Activated CD8-positive, alpha-beta memory T cell treated with anti-CD3 and anti-CD28 coated beads, Interleukin-2, amount 50 U/mL, for 1 hour (primary cell): ENCODE results near the gene CYBC1.

Experiments
- DNase-seq: peaks from one replicate; pipeline ENCODE4 v3.0.0-alpha.2; 2020; ENCODE audit errors: extremely low read depth

CYBC1 gene

GRCh38 chr17:82449131-82449882 is 1.2 kb downstream of the CYBC1 start:
- peak; percentile 57 for DNase-seq

DNA sequence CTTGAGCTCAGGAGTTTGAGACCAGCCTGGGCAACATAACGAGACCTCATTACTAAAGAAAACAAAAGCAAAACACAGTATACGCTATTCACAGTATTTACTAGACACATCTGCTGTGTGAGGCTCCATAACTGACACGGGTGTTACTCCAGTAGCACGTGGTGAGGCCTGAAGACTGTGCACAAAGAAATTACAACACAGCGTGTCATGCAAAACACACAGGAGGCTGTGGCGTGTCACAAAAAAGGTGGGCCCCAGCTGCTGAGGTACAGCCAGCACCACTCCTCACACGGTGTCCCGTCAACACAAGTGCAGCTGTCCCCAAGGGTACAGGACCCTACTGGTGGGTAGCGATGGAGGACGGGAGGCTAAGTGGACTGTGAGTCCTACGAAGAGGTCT is 2.7 kb downstream of the CYBC1 start:
- no peak for DNase-seq

GRCh38 chr17:82446649-82447048 is 3.9 kb downstream of the CYBC1 start:
- no peak for DNase-seq

GRCh38 chr17:82446124-82446523 is 4.4 kb downstream of the CYBC1 start:
- no peak for DNase-seq

DNA sequence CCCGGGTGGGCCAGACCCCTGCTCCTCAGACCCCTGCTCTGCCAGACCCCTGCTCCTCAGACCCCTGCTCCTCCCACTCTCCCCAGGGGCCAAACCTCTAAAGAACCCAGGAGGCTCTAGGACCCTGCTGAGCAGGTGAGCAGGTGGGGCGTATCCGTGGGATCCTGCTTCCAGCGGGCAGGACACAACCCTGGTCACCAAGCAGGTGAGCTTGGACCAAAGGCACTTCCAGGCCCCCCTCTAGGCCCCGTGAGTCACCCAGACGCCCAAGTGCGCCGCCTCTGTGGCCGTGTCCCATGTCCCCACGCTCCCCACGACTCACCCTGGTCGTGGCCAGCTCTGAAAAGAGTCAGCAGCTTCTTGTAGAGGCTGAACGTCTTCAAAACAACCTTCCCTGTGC is 5.0 kb downstream of the CYBC1 start:
- no peak for DNase-seq

GRCh38 chr17:82444941-82445521 is 5.5 kb downstream of the CYBC1 start:
- no peak for DNase-seq

DNA sequence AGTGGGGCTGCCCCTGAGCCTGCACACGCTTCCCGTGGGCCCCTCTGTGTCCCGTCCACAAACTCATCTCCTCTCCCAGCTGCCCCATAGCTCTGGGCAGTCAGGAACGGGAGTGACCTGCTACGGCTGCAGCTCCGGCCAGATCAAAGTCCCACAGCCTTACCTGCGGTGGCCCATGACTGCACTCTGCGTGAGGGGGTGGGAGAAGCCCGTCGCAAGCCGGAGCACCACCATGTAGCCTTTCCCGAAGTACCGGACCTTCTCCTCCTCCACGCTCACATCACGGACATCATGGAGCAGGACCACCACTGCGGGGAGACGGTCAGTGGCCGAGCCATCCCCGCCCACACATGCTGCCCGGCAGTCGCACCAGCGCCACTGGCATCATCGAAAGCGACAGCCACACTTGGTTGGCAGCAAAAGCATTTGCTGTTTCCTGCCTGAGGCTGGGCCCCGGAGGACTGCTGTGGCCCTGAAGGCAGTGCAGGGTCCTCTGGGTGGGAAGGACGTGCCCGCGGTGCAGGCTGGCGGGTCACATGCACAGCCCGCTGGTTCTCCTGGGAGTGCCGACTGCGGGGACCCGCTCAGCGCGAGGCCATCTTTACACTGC is 6.2 kb downstream of the CYBC1 start:
- no peak for DNase-seq

DNA sequence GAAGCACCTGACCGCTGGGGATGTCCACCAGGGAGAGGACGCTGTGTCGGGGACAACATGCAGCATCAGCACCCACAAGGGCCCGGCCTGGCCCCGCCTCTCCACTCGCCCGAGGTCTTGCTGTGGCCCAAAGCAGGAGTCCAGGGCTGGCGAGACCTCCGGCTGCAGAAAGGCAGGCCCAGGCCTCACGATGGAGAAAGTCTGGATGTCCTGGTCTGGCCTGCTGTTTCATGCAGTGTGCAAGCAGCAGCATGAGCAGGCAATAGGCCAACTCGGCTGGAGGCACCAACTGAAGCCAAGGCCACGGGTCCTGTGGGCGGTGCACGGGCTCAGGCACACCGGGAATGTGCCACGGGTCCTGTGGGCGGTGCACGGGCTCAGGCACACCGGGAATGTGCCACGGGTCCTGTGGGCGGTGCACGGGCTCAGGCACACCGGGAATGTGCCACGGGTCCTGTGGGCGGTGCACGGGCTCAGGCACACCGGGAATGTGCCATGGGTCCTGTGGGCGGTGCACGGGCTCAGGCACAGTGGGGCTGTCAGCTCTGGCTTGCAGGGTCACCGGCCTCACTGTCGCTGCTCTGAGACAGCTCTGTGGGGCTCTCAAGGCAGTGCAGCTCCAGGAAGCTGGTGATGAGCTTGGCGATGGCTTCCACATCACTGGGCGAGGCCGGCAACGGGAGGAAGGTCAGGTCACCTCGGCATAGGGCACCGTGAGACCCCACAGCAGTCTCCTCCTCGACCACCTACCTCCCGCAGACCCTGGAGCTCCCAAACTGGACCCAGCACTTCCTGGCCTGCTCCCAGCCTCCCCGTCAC is 6.9 kb downstream of the CYBC1 start:
- no peak for DNase-seq

- no peak for DNase-seq
These were observed 7.7 kb downstream of the CYBC1 start for GRCh38 chr17:82442643-82443464.

- no peak for DNase-seq
These were observed 8.7 kb downstream of the CYBC1 start for GRCh38 chr17:82441691-82442487.

DNA sequence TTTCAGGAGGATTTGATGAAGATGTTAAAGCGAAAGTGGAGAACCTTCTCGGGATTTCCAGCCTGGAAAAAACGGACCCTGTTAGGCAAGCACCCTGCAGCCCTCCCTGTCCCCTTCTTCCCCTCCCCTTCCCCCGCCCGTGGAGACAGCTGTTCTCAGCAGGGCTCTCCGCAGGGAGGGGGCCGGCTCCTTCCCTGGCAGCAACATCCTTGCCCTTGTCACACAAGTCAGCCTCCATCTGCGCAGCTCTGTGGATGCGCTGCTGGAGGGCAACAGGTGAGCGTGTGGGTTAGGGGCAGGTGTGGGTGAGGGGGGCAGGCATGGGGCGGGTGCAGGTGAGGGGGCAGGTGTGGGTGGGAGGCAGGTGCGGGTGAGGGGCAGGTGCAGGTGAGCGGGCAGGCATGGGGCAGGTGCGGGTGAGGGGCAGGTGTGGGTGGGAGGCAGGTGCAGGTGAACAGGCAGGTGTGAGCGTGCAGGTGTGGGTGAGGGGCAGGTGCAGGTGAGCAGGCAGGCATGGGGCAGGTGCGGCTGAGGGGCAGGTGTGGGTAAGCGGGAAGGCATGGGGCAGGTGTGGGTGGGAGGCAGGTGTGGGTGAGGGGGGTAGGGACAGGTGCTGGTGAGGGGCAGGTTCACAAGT is 9.4 kb downstream of the CYBC1 start:
- DNase-seq = no peak

GRCh38 chr17:82440469-82440981 is 10.0 kb downstream of the CYBC1 start:
- DNase-seq = no peak

DNA sequence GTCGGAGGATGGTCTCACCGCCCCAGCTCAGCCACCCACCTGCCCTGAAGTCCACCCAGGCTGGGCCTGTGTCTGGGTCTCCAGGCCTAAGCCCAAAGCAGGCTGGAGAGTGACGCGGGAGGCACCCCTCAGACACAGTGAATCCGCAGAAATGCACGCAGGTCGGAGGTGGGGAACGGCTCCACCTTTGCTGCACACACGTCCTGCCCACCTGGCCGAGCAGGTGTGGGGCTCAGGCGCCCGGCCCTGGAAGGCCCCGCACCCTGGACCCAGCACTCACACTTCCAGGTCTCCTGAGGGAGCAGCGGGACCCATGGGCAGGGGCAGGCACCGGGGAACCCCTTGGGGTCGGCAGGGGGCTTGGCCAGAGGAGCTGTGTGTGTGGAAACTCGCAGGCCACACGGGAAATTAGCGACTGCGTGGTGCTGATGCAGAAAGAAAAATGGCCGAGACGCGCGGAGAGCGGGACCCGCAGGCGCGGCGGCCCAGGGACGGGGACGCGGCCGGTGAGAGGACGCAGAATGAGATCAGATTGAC is 10.7 kb downstream of the CYBC1 start:
- no peak for DNase-seq

DNA sequence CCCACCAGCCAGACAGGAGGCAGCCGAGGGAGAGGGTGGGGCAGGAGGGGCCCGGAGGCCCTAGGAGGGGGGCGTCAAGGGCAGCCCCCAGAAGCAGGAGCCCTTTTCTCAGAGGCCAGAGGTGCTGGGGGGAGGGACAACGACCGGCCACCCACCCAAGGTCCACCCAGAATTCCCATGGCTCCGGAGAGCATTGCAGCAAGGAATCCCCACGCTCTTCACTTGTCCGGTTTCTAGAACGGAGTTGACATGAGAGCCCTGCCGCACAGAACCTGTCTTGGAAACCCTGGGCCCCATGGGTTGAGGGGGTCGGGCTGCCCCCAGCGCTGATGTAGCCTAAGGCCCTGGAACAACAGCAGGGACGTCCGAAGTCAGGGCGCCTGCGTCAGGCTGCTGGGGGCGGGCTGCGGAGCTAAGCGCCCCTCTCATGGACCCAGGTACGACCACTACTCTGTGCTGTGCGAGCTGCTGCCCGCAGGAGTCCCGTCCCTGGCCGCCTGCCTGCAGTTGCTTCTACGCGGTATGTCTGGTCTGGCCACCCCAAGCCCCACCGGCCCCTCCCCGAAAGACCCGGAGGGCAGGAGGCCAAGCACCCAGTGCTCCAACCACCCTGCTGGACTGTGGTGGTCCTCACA is 11.2 kb downstream of the CYBC1 start:
- DNase-seq = no peak

GRCh38 chr17:82438401-82439193 is 12.0 kb downstream of the CYBC1 start:
- DNase-seq = no peak

GRCh38 chr17:82437325-82437668 is 13.3 kb downstream of the CYBC1 start:
- no peak for DNase-seq

GRCh38 chr17:82436601-82437324 is 13.8 kb downstream of the CYBC1 start:
- DNase-seq = no peak
